Lower lobe of right lung (tissue), 2 donors: ENCODE measurements around the gene MTHFD1. TPM values are rescaled to one million over a fixed set of nuclear protein-coding genes. Genes with fewer than 3 reads are reported as not detected.
A peak's percentile ranks its signal among the peaks of the same experiment; 100 is the strongest.

ENCODE experiments used
- ATAC-seq, 2 donors: fragments of 200-7000 bp; cut with Tn5 transposase; one replicate each; pipeline ENCODE4 v1.9.1; 2020 to 2022; ENCODE audit warnings: mild to moderate bottlenecking in 2 of 2, moderate library complexity in 2 of 2
- DNase-seq: peaks from one replicate; pipeline ENCODE4 v3.0.0-alpha.2; 2020
- H3K27ac ChIP-seq: fragments of 200-600 bp; one replicate; pipeline ENCODE4 v1.8.0; 2022
- H3K27me3 ChIP-seq: fragments of 200-600 bp; one replicate; pipeline ENCODE4 v1.8.0; 2022; ENCODE audit warnings: low read depth
- H3K36me3 ChIP-seq: fragments of 200-600 bp; one replicate; pipeline ENCODE4 v1.8.0; 2022; ENCODE audit warnings: mild to moderate bottlenecking
- H3K4me1 ChIP-seq: fragments of 200-600 bp; one replicate; pipeline ENCODE4 v1.8.0; 2022
- H3K4me3 ChIP-seq: fragments of 200-600 bp; one replicate; pipeline ENCODE4 v1.8.0; 2022; ENCODE audit warnings: mild to moderate bottlenecking
- H3K9me3 ChIP-seq: fragments of 200-600 bp; one replicate; pipeline ENCODE4 v1.8.0; 2022
- intact Hi-C: fragments of 100-400 bp; cut with DNase I; formaldehyde crosslinking; loops from one replicate; pipeline ENCODE4 v1.11.0; 2022
- total RNA-seq: library from RNA; stranded (reverse); fragmentation: NEBNext Ultra II Directional; extraction: Animal tissue kit (Norgen Biotek cat#: 25700); gene quantifications from one replicate; pipeline ENCODE4 v1.2.1, GENCODE V29; 2021
- TF ChIP-seq, protein P1 (sequence below): fragments of 200-600 bp; IDR thresholded peaks from one replicate; pipeline ENCODE4 v1.8.0; 2022; ENCODE audit warnings: antibody characterized with exemption, mild to moderate bottlenecking
- donor health status: DM: no; HTN: yes; CAD: no; lungs with severe emphysema.

The MTHFD1 gene
- total RNA-seq, 1 donor from 2014 or later: 46.3 TPM

DNA sequence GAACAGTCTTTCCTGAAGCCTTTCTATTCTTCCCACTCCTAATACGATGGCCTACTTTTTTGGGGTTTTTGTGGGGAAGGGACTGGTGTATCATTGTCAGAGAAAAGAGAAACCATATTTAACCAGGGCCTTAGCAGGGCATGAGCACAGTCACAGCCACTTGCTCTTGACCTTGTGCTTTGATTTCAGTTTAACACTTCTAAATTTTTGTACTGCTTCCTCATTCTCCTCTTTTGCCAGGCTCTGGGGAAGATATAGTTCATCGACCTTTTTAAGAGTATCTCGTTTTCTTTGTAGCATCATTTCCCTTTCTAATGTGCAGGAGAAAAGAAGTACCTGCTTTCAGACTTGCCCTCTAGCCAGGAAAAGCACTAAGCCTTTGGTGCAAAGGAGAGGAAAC, 118.6 kb downstream of the MTHFD1 start:
- H3K9me3 ChIP-seq: no peaks in the 10 kb centered on the region
- intact Hi-C loops: no loop called here
- no peaks in the 10 kb centered on the region for H3K36me3 ChIP-seq
- peaks cover 68% of the 10 kb centered on the region for H3K4me1 ChIP-seq
- ATAC-seq (no peak), DNase-seq (no peak)
- peak overlapping the region; percentile 37 for H3K27ac ChIP-seq
- H3K27me3 ChIP-seq: no peaks in the 10 kb centered on the region
- TF ChIP-seq, protein P1, sequence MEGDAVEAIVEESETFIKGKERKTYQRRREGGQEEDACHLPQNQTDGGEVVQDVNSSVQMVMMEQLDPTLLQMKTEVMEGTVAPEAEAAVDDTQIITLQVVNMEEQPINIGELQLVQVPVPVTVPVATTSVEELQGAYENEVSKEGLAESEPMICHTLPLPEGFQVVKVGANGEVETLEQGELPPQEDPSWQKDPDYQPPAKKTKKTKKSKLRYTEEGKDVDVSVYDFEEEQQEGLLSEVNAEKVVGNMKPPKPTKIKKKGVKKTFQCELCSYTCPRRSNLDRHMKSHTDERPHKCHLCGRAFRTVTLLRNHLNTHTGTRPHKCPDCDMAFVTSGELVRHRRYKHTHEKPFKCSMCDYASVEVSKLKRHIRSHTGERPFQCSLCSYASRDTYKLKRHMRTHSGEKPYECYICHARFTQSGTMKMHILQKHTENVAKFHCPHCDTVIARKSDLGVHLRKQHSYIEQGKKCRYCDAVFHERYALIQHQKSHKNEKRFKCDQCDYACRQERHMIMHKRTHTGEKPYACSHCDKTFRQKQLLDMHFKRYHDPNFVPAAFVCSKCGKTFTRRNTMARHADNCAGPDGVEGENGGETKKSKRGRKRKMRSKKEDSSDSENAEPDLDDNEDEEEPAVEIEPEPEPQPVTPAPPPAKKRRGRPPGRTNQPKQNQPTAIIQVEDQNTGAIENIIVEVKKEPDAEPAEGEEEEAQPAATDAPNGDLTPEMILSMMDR: no peak
- H3K4me3 ChIP-seq: peak overlapping the region; percentile 78

DNA sequence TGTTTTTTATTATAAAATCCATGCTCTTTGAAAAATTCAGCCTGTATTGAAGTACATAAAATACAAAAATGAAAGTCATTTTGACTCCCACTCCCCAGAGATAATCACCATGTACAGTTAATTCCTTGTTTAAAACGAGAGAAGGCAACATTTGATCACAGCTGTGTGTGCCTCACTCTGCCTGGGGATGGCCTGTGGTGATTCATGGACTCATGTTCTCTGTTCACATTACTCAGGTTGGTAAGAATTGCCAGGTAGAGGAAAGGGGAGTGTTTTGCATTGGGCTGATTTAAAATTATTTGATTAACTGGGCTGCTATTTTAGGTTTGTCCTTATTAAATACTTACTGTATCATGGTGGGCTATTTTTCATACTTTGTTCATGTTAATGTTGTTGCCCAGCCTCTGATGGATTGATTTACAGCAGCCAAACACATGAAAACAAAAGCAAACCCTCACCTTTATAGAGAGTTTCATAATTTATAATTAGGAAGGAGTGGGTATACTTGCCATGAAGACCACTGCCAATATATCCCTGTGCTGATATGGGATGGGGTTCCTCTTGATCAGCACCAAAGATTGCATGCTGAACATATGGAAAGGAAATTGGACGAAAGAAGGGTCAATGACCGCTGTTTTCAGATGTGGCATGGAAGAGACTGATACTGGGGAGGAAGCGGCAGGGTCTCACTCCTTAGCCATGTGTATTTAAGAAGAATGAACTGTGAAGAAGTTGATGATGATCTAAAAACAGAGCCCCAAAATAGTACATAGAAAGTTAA, 119.4 kb downstream of the MTHFD1 start:
- DNase-seq (no peak), ATAC-seq (no peak)
- Histone ChIP-seq H3K4me3 (no peak overlapping the region), H3K36me3 (no peaks in the 10 kb centered on the region), H3K27ac (no peak overlapping the region), H3K27me3 (no peaks in the 10 kb centered on the region), H3K4me1 (peaks cover 66% of the 10 kb centered on the region), H3K9me3 (no peaks in the 10 kb centered on the region)
- TF ChIP-seq, protein P1: no peak
- intact Hi-C loops: no loop called here

DNA sequence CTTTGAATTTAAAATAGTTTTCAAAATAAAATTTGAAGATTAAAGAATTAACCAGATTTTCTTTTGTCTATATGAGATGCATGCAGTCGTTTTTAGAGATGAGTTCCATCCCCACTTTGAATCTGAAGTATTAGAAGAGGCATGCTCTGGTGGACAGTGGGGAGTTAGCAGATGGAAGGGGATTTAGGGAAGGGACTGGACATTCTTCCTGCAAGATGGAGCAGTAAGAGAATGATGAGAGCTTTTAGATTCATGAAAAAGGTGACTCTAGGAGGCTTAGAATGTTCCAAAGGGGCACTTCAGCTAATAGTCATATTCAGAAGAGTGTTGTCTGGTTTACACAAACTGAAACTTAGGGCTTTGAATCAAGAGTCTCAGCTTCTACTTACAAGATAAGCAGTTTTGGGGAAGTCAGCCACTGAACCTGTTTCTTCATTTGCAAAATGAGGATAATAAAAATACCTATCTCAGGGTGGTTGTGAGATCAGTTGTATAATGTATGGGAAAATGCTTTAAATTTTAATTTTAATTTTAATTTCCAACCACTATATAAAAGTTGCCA, 120.1 kb downstream of the MTHFD1 start:
- ATAC-seq: no peak
- H3K36me3 ChIP-seq: no peaks in the 10 kb centered on the region
- H3K4me3 ChIP-seq: no peak overlapping the region
- intact Hi-C loops: no loop called here
- no peaks in the 10 kb centered on the region for H3K27me3 ChIP-seq
- H3K4me1 ChIP-seq: peaks cover 67% of the 10 kb centered on the region
- no peak for DNase-seq
- no peaks in the 10 kb centered on the region for H3K9me3 ChIP-seq
- H3K27ac ChIP-seq: no peak overlapping the region
- TF ChIP-seq, protein P1: no peak

DNA sequence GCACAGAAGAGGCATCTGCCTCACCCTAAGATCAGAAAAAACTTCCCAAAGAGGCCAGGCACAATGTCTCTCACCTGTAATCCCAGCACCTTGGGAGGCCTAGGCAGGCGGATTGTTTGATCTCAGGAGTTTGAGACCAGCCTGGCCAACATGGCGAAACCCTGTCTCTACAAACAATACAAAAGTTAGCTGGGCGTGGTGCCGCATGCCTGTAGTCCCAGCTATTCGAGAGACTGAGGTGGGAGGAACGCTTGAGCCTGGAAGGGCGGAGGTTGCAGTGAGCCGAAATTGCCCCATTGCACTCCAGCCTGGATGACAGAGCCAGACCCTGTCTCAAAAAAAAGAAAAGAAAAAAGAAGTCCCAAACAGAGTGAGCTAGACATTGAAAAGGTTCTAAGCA, 120.9 kb downstream of the MTHFD1 start:
- Histone ChIP-seq H3K27me3 (no peaks in the 10 kb centered on the region), H3K4me3 (no peak overlapping the region), H3K4me1 (peaks cover 69% of the 10 kb centered on the region), H3K9me3 (no peaks in the 10 kb centered on the region), H3K27ac (no peak overlapping the region), H3K36me3 (no peaks in the 10 kb centered on the region)
- no peak for ATAC-seq
- no peak for DNase-seq
- TF ChIP-seq, protein P1: no peak
- intact Hi-C loops: no loop called here

Other genes with a start within 250 kb of the MTHFD1 start
- 0.30 TPM for gene ESR2, start 94.0 kb upstream of the MTHFD1 start, total RNA-seq
- gene AKAP5, start 77.1 kb downstream of the MTHFD1 start, total RNA-seq: 4.8 TPM
- 14.9 TPM for gene ZBTB25, start 115.5 kb downstream of the MTHFD1 start, total RNA-seq
- 46.1 TPM for gene ZBTB1, start 116.4 kb downstream of the MTHFD1 start, total RNA-seq
- gene HSPA2, start 152.4 kb downstream of the MTHFD1 start, total RNA-seq: 11.4 TPM
- gene PPP1R36, start 161.6 kb downstream of the MTHFD1 start, total RNA-seq: 0.97 TPM